ENCODE data around the gene CAPSL.

Gene CAPSL

DNA sequence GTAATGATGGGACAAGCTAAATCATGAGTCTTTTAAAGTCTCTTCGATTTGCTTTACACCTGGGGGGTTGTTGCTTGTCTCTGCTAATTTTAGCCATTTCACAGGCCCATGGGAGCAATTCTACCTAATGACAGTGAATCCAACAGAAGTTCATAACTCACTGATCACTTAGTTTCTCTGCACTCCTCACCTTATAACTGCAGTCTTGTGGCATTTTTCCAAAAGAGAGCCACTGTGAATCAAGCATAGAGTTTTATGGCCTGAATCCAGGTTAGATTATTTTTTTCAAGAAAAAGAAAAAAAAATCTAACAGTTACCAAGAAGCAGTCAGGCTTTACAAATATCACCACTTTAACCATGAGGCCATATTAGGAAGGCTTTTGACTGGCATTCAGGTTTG lies 83.2 kb downstream of the CAPSL start:
- TF ChIP-seq, protein P1, sequence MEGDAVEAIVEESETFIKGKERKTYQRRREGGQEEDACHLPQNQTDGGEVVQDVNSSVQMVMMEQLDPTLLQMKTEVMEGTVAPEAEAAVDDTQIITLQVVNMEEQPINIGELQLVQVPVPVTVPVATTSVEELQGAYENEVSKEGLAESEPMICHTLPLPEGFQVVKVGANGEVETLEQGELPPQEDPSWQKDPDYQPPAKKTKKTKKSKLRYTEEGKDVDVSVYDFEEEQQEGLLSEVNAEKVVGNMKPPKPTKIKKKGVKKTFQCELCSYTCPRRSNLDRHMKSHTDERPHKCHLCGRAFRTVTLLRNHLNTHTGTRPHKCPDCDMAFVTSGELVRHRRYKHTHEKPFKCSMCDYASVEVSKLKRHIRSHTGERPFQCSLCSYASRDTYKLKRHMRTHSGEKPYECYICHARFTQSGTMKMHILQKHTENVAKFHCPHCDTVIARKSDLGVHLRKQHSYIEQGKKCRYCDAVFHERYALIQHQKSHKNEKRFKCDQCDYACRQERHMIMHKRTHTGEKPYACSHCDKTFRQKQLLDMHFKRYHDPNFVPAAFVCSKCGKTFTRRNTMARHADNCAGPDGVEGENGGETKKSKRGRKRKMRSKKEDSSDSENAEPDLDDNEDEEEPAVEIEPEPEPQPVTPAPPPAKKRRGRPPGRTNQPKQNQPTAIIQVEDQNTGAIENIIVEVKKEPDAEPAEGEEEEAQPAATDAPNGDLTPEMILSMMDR (IDR thresholded peaks at IDR 0.05): no peak
- Histone ChIP-seq H3K4me3 (no peak overlapping the region), H3K27ac (no peak overlapping the region)
- no peak for DNase-seq (ENCODE audit: low spot score)

Measured in coronary artery (tissue), 2 donors.